Cardiac muscle cell (in vitro differentiated cells and primary cell): Measurements from ENCODE around the gene GNG4. TPM values are rescaled to one million over a fixed set of nuclear protein-coding genes. Genes with fewer than 3 reads are reported as not detected.

ENCODE experiments used
- DNase-seq, 2 donors: peaks; one replicate each; pipeline versions ENCODE4 v3.0.0 to v3.0.0-alpha.2; 2010 to 2017; ENCODE audit warnings: low read depth in 1 of 2, low spot score in 1 of 2
- H3K27ac ChIP-seq: fragments of 200-600 bp; sonication (generic); 2 replicates; pipeline ENCODE4 v1.5.1; 2016
- H3K27me3 ChIP-seq: fragments of 200-600 bp; sonication (generic); 2 replicates; pipeline ENCODE4 v1.6.0; 2016; ENCODE audit warnings: control low read depth
- H3K36me3 ChIP-seq: fragments of 200-600 bp; sonication (generic); 2 replicates; pipeline ENCODE4 v1.5.1; 2016; ENCODE audit warnings: control low read depth
- H3K4me1 ChIP-seq: fragments of 200-600 bp; sonication (generic); 2 replicates; pipeline ENCODE4 v1.8.1; 2017; ENCODE audit warnings: low read depth, mild to moderate bottlenecking, mixed run types
- H3K4me3 ChIP-seq: fragments of 200-600 bp; sonication (generic); 2 replicates; pipeline ENCODE4 v1.5.1; 2016; ENCODE audit warnings: mild to moderate bottlenecking
- H3K9me3 ChIP-seq: fragments of 200-600 bp; sonication (generic); 2 replicates; pipeline ENCODE4 v1.5.1; 2017; ENCODE audit warnings: low read depth, mild to moderate bottlenecking, control low read depth
- CTCF ChIP-seq: IDR thresholded peaks from 2 replicates; pipeline ENCODE4 v1.5.1; 2012; ENCODE audit warnings: low read depth, mild to moderate bottlenecking, low read length
- polyA plus RNA-seq: library from polyadenylated mRNA; unstranded; fragments of >200 nt; fragmentation: Nextera tagmentation; extraction: Ambion mirVana; gene quantifications from 2 replicates; pipeline ENCODE4 v1.2.1, GENCODE V29; 2016
- total RNA-seq: library from RNA; depleted of rRNA; stranded (reverse); fragments of >200 nt; gene quantifications from 2 replicates; pipeline ENCODE4 v1.2.3, GENCODE V29; 2016

Gene GNG4
- total and polyA plus RNA-seq, 2 experiments from 2014 or later: 0.24 TPM; not detected in 1

GRCh38 chr1:235571482-235571881 lies 78.1 kb downstream of the GNG4 start:
- Histone ChIP-seq H3K27ac (no peak overlapping the region), H3K4me1 (no peaks in the 10 kb centered on the region), H3K36me3 (no peaks in the 10 kb centered on the region), H3K4me3 (no peak overlapping the region), H3K9me3 (no peaks in the 10 kb centered on the region), H3K27me3 (no peaks in the 10 kb centered on the region)
- DNase-seq: no peak
- TF ChIP-seq CTCF: no peak

- no peaks in the 10 kb centered on the region for H3K36me3 ChIP-seq
- TF ChIP-seq CTCF: no peak
- no peak overlapping the region for H3K27ac ChIP-seq
- DNase-seq: peak in 1 of 2 donors; percentile 25
- no peak overlapping the region for H3K4me3 ChIP-seq
- H3K4me1 ChIP-seq: no peaks in the 10 kb centered on the region
- no peaks in the 10 kb centered on the region for H3K9me3 ChIP-seq
- H3K27me3 ChIP-seq: no peaks in the 10 kb centered on the region
Measured at GRCh38 chr1:235567812-235568503, 81.6 kb downstream of the GNG4 start.

GRCh38 chr1:235566084-235566483 lies 83.5 kb downstream of the GNG4 start:
- TF ChIP-seq CTCF: no peak
- Histone ChIP-seq H3K4me3 (no peak overlapping the region), H3K27ac (no peak overlapping the region), H3K36me3 (no peaks in the 10 kb centered on the region), H3K9me3 (no peaks in the 10 kb centered on the region), H3K4me1 (no peaks in the 10 kb centered on the region), H3K27me3 (no peaks in the 10 kb centered on the region)
- no peak for DNase-seq

GRCh38 chr1:235563513-235564061 lies 86.0 kb downstream of the GNG4 start:
- Histone ChIP-seq H3K4me3 (no peak overlapping the region), H3K4me1 (no peaks in the 10 kb centered on the region), H3K27ac (no peak overlapping the region), H3K27me3 (no peaks in the 10 kb centered on the region), H3K9me3 (no peaks in the 10 kb centered on the region), H3K36me3 (no peaks in the 10 kb centered on the region)
- no peak for TF ChIP-seq CTCF
- no peak for DNase-seq

GRCh38 chr1:235562589-235562988 lies 87.0 kb downstream of the GNG4 start:
- H3K9me3 ChIP-seq: no peaks in the 10 kb centered on the region
- no peak for DNase-seq
- no peak for TF ChIP-seq CTCF
- H3K4me1 ChIP-seq: no peaks in the 10 kb centered on the region
- no peaks in the 10 kb centered on the region for H3K36me3 ChIP-seq
- H3K4me3 ChIP-seq: no peak overlapping the region
- H3K27me3 ChIP-seq: no peaks in the 10 kb centered on the region
- no peak overlapping the region for H3K27ac ChIP-seq
